C4-2B (cell line): ENCODE data around the gene PRKAG3.

Experiments used
- H3K27ac ChIP-seq: fragments of 450-650 bp; 2 replicates; pipeline ENCODE4 v1.5.1; 2017
- CTCF ChIP-seq: fragments of 450-650 bp; conservative IDR thresholded peaks from 2 replicates; pipeline ENCODE4 v1.5.1; 2017; ENCODE audit warnings: mild to moderate bottlenecking
- ZFX ChIP-seq: fragments of 450-650 bp; IDR thresholded peaks from 2 replicates; pipeline ENCODE4 v1.6.1; 2017

Gene PRKAG3

DNA sequence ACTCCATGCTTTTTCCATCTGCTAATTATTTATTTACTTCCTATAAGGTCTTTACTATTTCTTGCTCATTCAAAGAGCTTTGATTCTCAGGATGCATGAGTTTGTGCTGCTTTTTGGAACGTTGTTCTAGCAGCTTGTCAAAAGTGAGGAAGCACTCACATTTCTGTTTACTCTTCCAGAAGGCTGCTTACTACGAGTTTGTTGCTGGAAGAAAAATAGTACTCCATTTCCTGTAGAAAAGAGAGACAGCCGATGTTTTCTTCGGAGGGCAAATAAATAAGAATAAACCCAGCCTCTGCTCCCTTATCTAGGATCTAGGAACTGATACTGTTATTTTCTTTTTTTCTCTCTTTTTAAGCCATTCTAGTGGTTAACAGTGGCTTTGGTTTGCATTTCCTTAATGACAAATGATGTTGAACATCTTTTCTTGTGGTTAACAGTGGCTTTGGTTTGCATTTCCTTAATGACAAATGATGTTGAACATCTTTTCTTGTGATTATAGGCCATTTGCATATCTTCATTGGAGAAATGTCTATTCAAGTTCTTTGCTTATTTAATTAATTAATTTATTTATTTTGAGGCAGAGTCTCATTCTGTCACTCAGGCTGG, 29.1 kb downstream of the PRKAG3 start:
- TF ChIP-seq CTCF (no peak), ZFX (no peak)
- no peak overlapping the region for H3K27ac ChIP-seq

- H3K27ac ChIP-seq: no peak overlapping the region
- TF ChIP-seq ZFX (no peak), CTCF (no peak)
Observed at GRCh38 chr2:218799990-218800389, 31.6 kb downstream of the PRKAG3 start.

DNA sequence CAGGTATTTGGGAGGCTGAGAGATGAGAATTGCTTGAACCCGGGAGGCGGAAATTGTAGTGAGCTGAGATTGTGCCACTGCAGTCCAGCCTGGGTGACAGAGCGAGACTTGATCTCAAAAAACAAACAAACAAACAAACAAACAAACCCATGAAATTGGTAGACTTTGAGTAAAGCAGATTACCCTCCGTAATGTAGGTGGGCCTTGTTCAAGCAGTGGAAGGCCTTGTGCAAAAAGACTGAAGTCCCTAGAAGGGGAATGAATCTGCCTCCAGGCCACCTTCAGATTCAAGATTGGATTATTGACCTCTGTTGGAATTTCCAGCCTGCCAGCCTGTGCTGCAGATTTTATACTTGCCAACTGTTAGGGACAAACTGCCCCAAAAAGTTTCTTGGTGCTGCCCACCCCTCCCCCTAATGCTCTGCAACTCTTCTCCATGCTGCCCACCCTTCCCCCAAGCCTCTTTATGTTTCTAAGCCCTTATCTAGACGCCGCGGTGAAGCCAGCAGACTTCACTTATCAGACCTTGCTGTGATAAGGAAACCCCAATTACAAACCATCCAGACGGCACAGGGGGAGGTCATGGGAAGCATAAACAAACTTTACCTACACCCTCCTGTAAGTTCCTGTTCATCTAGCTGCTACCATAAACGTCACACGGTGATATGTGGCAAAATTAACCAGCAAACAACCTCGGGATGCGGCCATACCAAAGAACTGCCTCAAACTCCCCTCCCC, 32.7 kb downstream of the PRKAG3 start:
- no peak overlapping the region for H3K27ac ChIP-seq
- TF ChIP-seq ZFX: no peak
- no peak for TF ChIP-seq CTCF

- no peak overlapping the region for H3K27ac ChIP-seq
- TF ChIP-seq CTCF (no peak), ZFX (no peak)
Observed at GRCh38 chr2:218796691-218797090, 34.9 kb downstream of the PRKAG3 start.

DNA sequence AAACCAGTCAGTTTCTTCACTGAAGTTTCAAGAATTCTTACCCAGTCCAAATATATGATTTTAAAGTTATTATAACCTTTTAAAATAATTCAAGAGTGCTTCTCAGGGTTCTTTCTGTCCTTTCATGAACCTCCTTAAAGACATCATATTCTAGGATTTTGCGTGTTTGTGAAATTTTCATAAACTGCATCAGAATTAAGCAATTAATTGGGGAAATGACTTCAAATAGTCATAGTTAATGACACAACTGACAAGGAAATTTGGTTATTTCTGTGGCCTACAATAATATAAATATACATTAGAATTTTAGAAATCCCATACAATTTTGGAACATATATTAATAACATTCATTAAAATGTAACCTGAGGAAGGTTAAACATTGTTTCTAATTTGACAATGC, 39.2 kb downstream of the PRKAG3 start:
- TF ChIP-seq ZFX: no peak
- H3K27ac ChIP-seq: no peak overlapping the region

DNA sequence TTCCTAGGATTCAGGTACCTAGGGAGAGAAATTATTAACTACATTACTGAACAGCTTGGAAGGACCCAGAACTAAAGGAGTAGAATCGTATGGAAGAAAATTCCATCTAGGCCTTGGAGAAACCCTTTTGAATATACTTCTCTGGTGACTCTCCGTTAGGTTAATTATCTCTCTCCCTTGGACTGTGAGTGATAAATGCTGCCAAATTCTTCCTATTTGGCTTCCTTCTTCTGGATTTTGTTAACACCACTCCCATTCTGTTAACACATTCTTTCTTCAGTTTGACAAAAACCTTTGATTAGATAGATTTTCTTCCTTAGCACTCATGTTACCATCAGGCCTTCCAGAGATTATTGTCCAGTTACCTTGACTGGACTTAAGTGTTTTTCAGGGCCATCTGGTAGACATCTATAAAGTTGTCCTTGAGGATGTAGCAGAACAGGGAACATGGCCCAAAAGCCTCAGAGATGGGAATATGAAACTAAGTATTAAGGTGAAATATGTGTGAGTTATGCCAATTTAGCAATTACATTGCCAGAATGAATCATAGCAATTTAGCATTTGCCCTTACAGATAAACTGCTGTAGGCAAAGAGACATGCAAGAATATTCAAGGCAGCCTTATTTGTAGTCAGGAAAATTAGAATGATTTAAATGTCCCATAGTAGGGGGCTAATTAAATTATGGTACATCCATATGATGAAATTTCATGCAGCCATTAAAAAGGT, 42.9 kb downstream of the PRKAG3 start:
- TF ChIP-seq ZFX (no peak), CTCF (no peak)
- H3K27ac ChIP-seq: no peak overlapping the region

- TF ChIP-seq CTCF: no peak
- no peak for TF ChIP-seq ZFX
Observed at GRCh38 chr2:218786133-218786532, 45.5 kb downstream of the PRKAG3 start.

More at GRCh38 chr2:218786133-218786532, 45.5 kb downstream of the PRKAG3 start:
- H3K27ac ChIP-seq: no peak overlapping the region
